HL-60 (cell line): ENCODE measurements around the gene MYD88.

Source experiments
- DNase-seq, 2 experiments: peaks; one replicate each; pipeline ENCODE4 v3.0.0-alpha.2; 2010 to 2020; ENCODE audit warnings: low read depth in 1 of 2, low spot score in 1 of 2
- H3K27ac ChIP-seq: fragments of 250-450 bp; sonication (Bioruptor Pico); replicated peaks from 2 replicates; pipeline ENCODE4 v1.5.1; 2020; ENCODE audit warnings: mild to moderate bottlenecking, moderate library complexity
- H3K27me3 ChIP-seq: fragments of 250-450 bp; sonication (Bioruptor Pico); 2 replicates; pipeline ENCODE4 v1.5.1; 2021; ENCODE audit warnings: mild to moderate bottlenecking, moderate library complexity; ENCODE audit not compliant: insufficient read depth, poor library complexity, severe bottlenecking
- H3K4me3 ChIP-seq: replicated peaks from 2 replicates; pipeline ENCODE4 v1.5.1; 2011; ENCODE audit warnings: mild to moderate bottlenecking, control low read depth, low read length; ENCODE audit not compliant: insufficient read depth
- CTCF ChIP-seq: IDR thresholded peaks from one replicate; pipeline ENCODE4 v1.5.1; 2011; ENCODE audit warnings: low read length, control low read depth, inconsistent platforms; ENCODE audit not compliant: insufficient read depth
- GABPA ChIP-seq: IDR thresholded peaks from 2 replicates; pipeline ENCODE4 v1.6.1; 2012; ENCODE audit warnings: low read depth
- POLR2AphosphoS5 ChIP-seq: IDR thresholded peaks from 2 replicates; pipeline ENCODE4 v1.6.1; 2012; ENCODE audit warnings: low read depth
- REST ChIP-seq: IDR thresholded peaks from 2 replicates; pipeline ENCODE4 v1.6.1; 2012; ENCODE audit warnings: low read depth; ENCODE audit not compliant: insufficient replicate concordance
- SPI1 ChIP-seq: IDR thresholded peaks from 2 replicates; pipeline ENCODE4 v1.6.1; 2012; ENCODE audit warnings: low read depth, mild to moderate bottlenecking, borderline replicate concordance

Gene MYD88

GRCh38 chr3:38101811-38102443 is 36.5 kb upstream of the MYD88 start:
- TF ChIP-seq POLR2AphosphoS5, result no peak
- TF ChIP-seq SPI1, result no peak
- TF ChIP-seq CTCF, result no peak
- TF ChIP-seq REST, result no peak
- peak in 1 of 2 experiments; percentile 42 for DNase-seq
- Histone ChIP-seq H3K27me3 (no peaks in the 10 kb centered on the region), H3K4me3 (no peak overlapping the region), H3K27ac (no peak overlapping the region)

GRCh38 chr3:38102444-38102814 is 36.0 kb upstream of the MYD88 start:
- Histone ChIP-seq H3K27ac (no peak overlapping the region), H3K27me3 (no peaks in the 10 kb centered on the region), H3K4me3 (no peak overlapping the region)
- TF ChIP-seq SPI1 (no peak), GABPA (no peak)
- peak; percentile 36 to 71 for DNase-seq

GRCh38 chr3:38105525-38105924 is 32.9 kb upstream of the MYD88 start:
- DNase-seq, result no peak
- Histone ChIP-seq H3K4me3 (no peak overlapping the region), H3K27ac (no peak overlapping the region), H3K27me3 (no peaks in the 10 kb centered on the region)
- TF ChIP-seq REST (no peak), CTCF (no peak), GABPA (no peak), POLR2AphosphoS5 (no peak), SPI1 (no peak)

GRCh38 chr3:38107911-38108648 is 30.4 kb upstream of the MYD88 start:
- no peak overlapping the region for H3K4me3 ChIP-seq
- TF ChIP-seq CTCF, result no peak
- TF ChIP-seq POLR2AphosphoS5, result no peak
- no peak for TF ChIP-seq GABPA
- TF ChIP-seq SPI1, result no peak
- no peak for TF ChIP-seq REST
- DNase-seq, result no peak
- H3K27me3 ChIP-seq, result no peaks in the 10 kb centered on the region
- H3K27ac ChIP-seq, result peak overlapping the region; percentile 32
